NCI-H2029 treated with DMSO at 0.1 percent for 48 hours (cell line): Measurements from ENCODE around the gene NSMCE1.
"Not testable (repeated sequence)": the region's sequence is repeated elsewhere in the genome, so short reads cannot be mapped to it uniquely, and the experiment has no call there.

Source experiments
- DNase-seq: peaks from one replicate; lab custom pipeline; 2025; lab: John Stamatoyannopoulos, UW

NSMCE1 gene

GRCh38 chr16:27303256-27304100 lies 34.9 kb upstream of the NSMCE1 start:
- DNase-seq: no peak

GRCh38 chr16:27302126-27302525 lies 33.6 kb upstream of the NSMCE1 start:
- DNase-seq: no peak

GRCh38 chr16:27301236-27301861 lies 32.8 kb upstream of the NSMCE1 start:
- no peak for DNase-seq

- no peak for DNase-seq
Measured at GRCh38 chr16:27298132-27298531, 29.6 kb upstream of the NSMCE1 start.

- no peak for DNase-seq
Measured at GRCh38 chr16:27293343-27293742, 24.8 kb upstream of the NSMCE1 start.

- DNase-seq: no peak
Measured at GRCh38 chr16:27291722-27292240, 23.2 kb upstream of the NSMCE1 start.

GRCh38 chr16:27291106-27291505 lies 22.5 kb upstream of the NSMCE1 start:
- DNase-seq: no peak

GRCh38 chr16:27290562-27290961 lies 22.0 kb upstream of the NSMCE1 start:
- no peak for DNase-seq

- no peak for DNase-seq
Measured at GRCh38 chr16:27289669-27290068, 21.1 kb upstream of the NSMCE1 start.

GRCh38 chr16:27288313-27288712 lies 19.7 kb upstream of the NSMCE1 start:
- DNase-seq: not testable (repeated sequence)

GRCh38 chr16:27287887-27288286 lies 19.3 kb upstream of the NSMCE1 start:
- DNase-seq: no peak

GRCh38 chr16:27287051-27287811 lies 18.7 kb upstream of the NSMCE1 start:
- DNase-seq: no peak

GRCh38 chr16:27286451-27286850 lies 17.9 kb upstream of the NSMCE1 start:
- DNase-seq: no peak

GRCh38 chr16:27285676-27286196 lies 17.2 kb upstream of the NSMCE1 start:
- no peak for DNase-seq

GRCh38 chr16:27284865-27285675 lies 16.5 kb upstream of the NSMCE1 start:
- DNase-seq: no peak

- no peak for DNase-seq
Measured at GRCh38 chr16:27281243-27281642, 12.7 kb upstream of the NSMCE1 start.

GRCh38 chr16:27275394-27275793 lies 6.8 kb upstream of the NSMCE1 start:
- no peak for DNase-seq

GRCh38 chr16:27274424-27274874 lies 5.9 kb upstream of the NSMCE1 start:
- DNase-seq: not testable (repeated sequence)

- DNase-seq: no peak
Measured at GRCh38 chr16:27273670-27274423, 5.3 kb upstream of the NSMCE1 start.

GRCh38 chr16:27273330-27273669 lies 4.7 kb upstream of the NSMCE1 start:
- DNase-seq: no peak

GRCh38 chr16:27272697-27273096 lies 4.1 kb upstream of the NSMCE1 start:
- not testable (repeated sequence) for DNase-seq
